Measurements from ENCODE around the gene SLC26A8. TPM values are rescaled to one million over a fixed set of nuclear protein-coding genes. Genes with fewer than 3 reads are reported as not detected.
A peak's percentile ranks its signal among the peaks of the same experiment; 100 is the strongest.

The SLC26A8 gene
- total and polyA plus RNA-seq, 3 experiments from 2014 or later = not detected

GRCh38 chr6:35894776-35895175 lies 129.7 kb downstream of the SLC26A8 start:
- DNase-seq = no peak
- H3K4me1 Mint-ChIP-seq = peaks cover 17 to 60% (median 45%) of the 10 kb centered on the region in 3 donors
- Histone ChIP-seq H3K36me3 (ENCODE audit: insufficient read depth, low read length) (peaks cover 7% of the 10 kb centered on the region), H3K9me3 (ENCODE audit: low read length) (no peaks in the 10 kb centered on the region), H3K27ac (ENCODE audit: low read depth, low read length) (no peak overlapping the region), H3K4me1 (ENCODE audit: insufficient read depth, low read length) (no peaks in the 10 kb centered on the region), H3K4me3 (ENCODE audit: low read length) (no peak overlapping the region), H3K27me3 (ENCODE audit: insufficient read depth, low read length, poor library complexity, severe bottlenecking) (no peaks in the 10 kb centered on the region)
- H3K36me3 Mint-ChIP-seq = peaks cover 6 to 31% (median 9%) of the 10 kb centered on the region in 3 donors
- peak overlapping the region in 1 of 8 donors; percentile 38 for H3K27ac Mint-ChIP-seq
- CTCF ChIA-PET = no interaction called here
- POLR2A ChIA-PET = no interaction called here
- H3K9me3 Mint-ChIP-seq = no peaks in the 10 kb centered on the region
- no peak overlapping the region for H3K4me3 Mint-ChIP-seq
- H3K27me3 Mint-ChIP-seq = no peaks in the 10 kb centered on the region

Other genes starting within 250 kb of the SLC26A8 start
- not detected for gene CLPSL2, start 248.0 kb downstream of the SLC26A8 start, total RNA-seq
- not detected for gene CLPSL2, start 248.0 kb downstream of the SLC26A8 start, polyA plus RNA-seq
- gene CLPSL1, start 243.6 kb downstream of the SLC26A8 start, total RNA-seq = not detected
- not detected for gene CLPSL1, start 243.6 kb downstream of the SLC26A8 start, polyA plus RNA-seq
- not detected for gene CLPS, start 227.3 kb downstream of the SLC26A8 start, total RNA-seq
- not detected for gene CLPS, start 227.3 kb downstream of the SLC26A8 start, polyA plus RNA-seq
- not detected for gene LHFPL5, start 219.3 kb downstream of the SLC26A8 start, total RNA-seq
- gene LHFPL5, start 219.3 kb downstream of the SLC26A8 start, polyA plus RNA-seq = not detected
- gene SRPK1, start 103.5 kb downstream of the SLC26A8 start, total RNA-seq = 100 to 1,000 TPM; 114 TPM
- 49.1 TPM for gene SRPK1, start 103.5 kb downstream of the SLC26A8 start, polyA plus RNA-seq
- gene MAPK14, start 3.2 kb upstream of the SLC26A8 start, total RNA-seq = 10 to 100 TPM; 46.5 to 48.4 TPM
- 52.5 TPM for gene MAPK14, start 3.2 kb upstream of the SLC26A8 start, polyA plus RNA-seq
- gene MAPK13, start 105.9 kb upstream of the SLC26A8 start, total RNA-seq = 10 to 100 TPM; 75.7 to 77.3 TPM
- 46.4 TPM for gene MAPK13, start 105.9 kb upstream of the SLC26A8 start, polyA plus RNA-seq
- gene BRPF3, start 172.1 kb upstream of the SLC26A8 start, total RNA-seq = 10 to 100 TPM; 22.4 to 26.4 TPM
- gene BRPF3, start 172.1 kb upstream of the SLC26A8 start, polyA plus RNA-seq = 8.4 TPM
- not detected for gene PNPLA1, start 245.4 kb upstream of the SLC26A8 start, total RNA-seq
- gene PNPLA1, start 245.4 kb upstream of the SLC26A8 start, polyA plus RNA-seq = not detected

Data from CD8-positive, alpha-beta memory T cell (primary cell).